ENCODE measurements around the gene MRPL51. TPM values are rescaled to one million over a fixed set of nuclear protein-coding genes. Genes with fewer than 3 reads are reported as not detected.
A peak's percentile ranks its signal among the peaks of the same experiment; 100 is the strongest.

Gene MRPL51
- total and polyA plus RNA-seq, 3 experiments from 2014 or later: 222 to 327 (median 317) TPM

DNA sequence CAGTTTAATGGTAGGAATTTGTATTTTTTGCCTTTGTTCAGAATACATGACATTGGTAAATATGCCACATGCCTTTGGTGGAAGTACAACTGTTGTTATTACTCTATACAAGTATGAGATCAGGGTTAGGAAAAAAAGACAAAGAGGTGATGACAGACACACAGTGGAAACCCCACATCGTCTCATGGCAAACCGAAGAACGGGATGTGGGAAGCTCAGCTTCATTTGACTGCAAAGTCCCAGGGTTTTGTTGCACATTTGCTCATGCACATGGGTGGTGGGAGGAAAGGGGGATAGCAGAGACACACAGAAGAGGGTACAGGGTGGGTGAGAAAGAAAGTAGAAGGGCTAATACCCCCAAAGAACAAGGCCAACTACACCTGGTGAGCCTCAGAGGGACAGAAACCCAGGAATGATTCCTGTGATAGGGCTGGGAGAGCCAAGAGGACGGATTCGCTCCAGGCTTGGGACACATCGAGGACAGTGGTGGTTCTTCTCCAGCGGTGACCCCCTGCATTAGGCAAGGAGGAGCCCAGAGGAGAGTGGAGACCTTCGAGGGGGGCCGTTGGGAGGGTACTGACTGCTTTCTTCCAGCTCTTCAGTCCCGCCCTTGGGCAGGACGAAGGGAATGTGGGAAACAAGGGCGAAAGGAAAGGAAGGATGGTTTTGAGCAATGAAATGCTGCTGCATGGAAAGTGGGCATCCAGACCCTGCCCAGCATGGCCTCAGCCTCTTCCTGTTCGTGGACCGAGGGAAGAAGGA lies 30.6 kb downstream of the MRPL51 start:
- ChIA-PET CTCF (interaction anchor here (0.8 to 10.1 kb wide), 10 partner anchors 8 to 136 kb away, joined by 3 to 179 read pairs (median 10); partner anchors contain the start of genes CD27, GAPDH, TAPBPL and VAMP1), POLR2A (interaction anchor here (0.8 to 8.3 kb wide), 11 partner anchors 8 to 127 kb away, joined by 3 to 109 read pairs (median 6); partner anchors contain the start of genes CD27, GAPDH, MRPL51 and TAPBPL)
- Mint-ChIP-seq H3K9me3 (no peaks in the 10 kb centered on the region), H3K4me3 (peak overlapping the region; percentile 71 to 89 (median 83)), H3K4me1 (peaks cover 77 to 90% (median 86%) of the 10 kb centered on the region in 3 donors), H3K27me3 (peaks cover 0 to 2% of the 10 kb centered on the region in 2 donors), H3K27ac (peak overlapping the region; percentile 94 to 99 (median 99)), H3K36me3 (peaks cover 31 to 92% (median 44%) of the 10 kb centered on the region in 3 donors)
- DNase-seq: peak in 2 of 5 donors; percentile 30 to 65
- H3K4me1 ChIP-seq (ENCODE audit: insufficient read depth, low read length): peaks cover 80% of the 10 kb centered on the region
- H3K36me3 ChIP-seq (ENCODE audit: insufficient read depth, low read length): peaks cover 50% of the 10 kb centered on the region
- H3K9me3 ChIP-seq (ENCODE audit: low read length): no peaks in the 10 kb centered on the region
- peak overlapping the region; percentile 12 for H3K4me3 ChIP-seq (ENCODE audit: low read length)
- H3K27me3 ChIP-seq (ENCODE audit: insufficient read depth, low read length, poor library complexity, severe bottlenecking): no peaks in the 10 kb centered on the region
- H3K27ac ChIP-seq (ENCODE audit: low read depth, low read length): peak overlapping the region; percentile 79

DNA sequence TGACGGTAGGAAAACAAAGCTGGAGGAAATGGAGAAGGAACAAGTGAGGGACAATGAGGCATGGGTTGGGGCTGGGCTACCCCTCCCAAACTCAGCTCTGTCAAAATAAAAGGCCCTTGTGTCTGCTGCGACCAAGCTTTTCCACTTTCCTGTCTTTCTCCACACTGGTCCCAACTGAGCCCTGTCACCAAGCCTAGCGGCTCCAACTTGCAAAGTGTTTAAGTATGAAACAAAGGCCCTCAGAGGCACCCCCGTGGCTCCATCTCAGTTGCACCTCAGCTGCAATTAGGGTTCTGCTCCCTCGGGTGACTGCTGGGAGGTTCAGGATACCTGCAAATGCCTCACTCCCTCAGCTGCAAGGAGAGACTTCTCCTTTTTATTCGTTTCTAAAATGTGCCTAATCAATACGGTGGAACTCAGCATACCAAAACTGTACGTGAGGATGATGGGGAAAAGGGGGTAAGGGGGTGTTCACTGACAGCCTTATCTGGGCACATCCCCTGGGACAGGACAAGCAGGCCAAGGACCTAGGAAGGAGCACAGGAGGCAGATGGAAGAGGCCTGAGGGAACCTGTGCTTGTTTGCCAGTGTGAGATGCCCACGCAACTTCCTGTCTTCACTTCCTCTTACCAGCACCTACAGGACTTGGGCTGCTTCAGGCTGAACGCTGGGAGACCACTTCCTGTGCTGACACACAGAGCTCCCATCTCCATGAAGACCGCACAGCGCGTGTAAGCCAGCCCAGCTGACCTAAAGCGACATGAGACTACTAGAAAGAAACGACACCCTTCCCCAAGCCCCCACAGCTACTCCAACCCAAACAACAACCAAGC lies 31.4 kb downstream of the MRPL51 start:
- H3K27ac Mint-ChIP-seq: peak overlapping the region; percentile 94 to 99 (median 99)
- H3K4me3 ChIP-seq (ENCODE audit: low read length): peak overlapping the region; percentile 46
- H3K27me3 ChIP-seq (ENCODE audit: insufficient read depth, low read length, poor library complexity, severe bottlenecking): no peaks in the 10 kb centered on the region
- peak overlapping the region; percentile 71 to 89 (median 83) for H3K4me3 Mint-ChIP-seq
- H3K4me1 ChIP-seq (ENCODE audit: insufficient read depth, low read length): peaks cover 88% of the 10 kb centered on the region
- peaks cover 0 to 2% of the 10 kb centered on the region in 2 donors for H3K27me3 Mint-ChIP-seq
- H3K36me3 Mint-ChIP-seq: peaks cover 31 to 91% (median 42%) of the 10 kb centered on the region in 3 donors
- peaks cover 75 to 89% (median 83%) of the 10 kb centered on the region in 3 donors for H3K4me1 Mint-ChIP-seq
- no peaks in the 10 kb centered on the region for H3K9me3 Mint-ChIP-seq
- peak overlapping the region; percentile 79 for H3K27ac ChIP-seq (ENCODE audit: low read depth, low read length)
- no peaks in the 10 kb centered on the region for H3K9me3 ChIP-seq (ENCODE audit: low read length)
- peaks cover 55% of the 10 kb centered on the region for H3K36me3 ChIP-seq (ENCODE audit: insufficient read depth, low read length)
- DNase-seq: peak; percentile 74 to 93 (median 87)
- POLR2A ChIA-PET: interaction anchor here (0.8 to 8.3 kb wide), 12 partner anchors 9 to 126 kb away, joined by 3 to 109 read pairs (median 6); partner anchors contain the start of genes CD27, GAPDH, MRPL51 and TAPBPL
- CTCF ChIA-PET: interaction anchor here (0.8 to 10.1 kb wide), 12 partner anchors 9 to 138 kb away, joined by 3 to 179 read pairs (median 6); partner anchors contain the start of genes CD27, GAPDH, TAPBPL and VAMP1

GRCh38 chr12:6460751-6461371 lies 32.2 kb downstream of the MRPL51 start:
- Mint-ChIP-seq H3K4me1 (peaks cover 72 to 86% (median 79%) of the 10 kb centered on the region in 3 donors), H3K27me3 (peaks cover 0 to 2% of the 10 kb centered on the region in 2 donors), H3K36me3 (peaks cover 33 to 87% (median 41%) of the 10 kb centered on the region in 3 donors), H3K27ac (peak overlapping the region; percentile 94 to 99 (median 99)), H3K9me3 (no peaks in the 10 kb centered on the region), H3K4me3 (peak overlapping the region; percentile 24 to 89 (median 83))
- Histone ChIP-seq H3K4me3 (ENCODE audit: low read length) (peak overlapping the region; percentile 46), H3K4me1 (ENCODE audit: insufficient read depth, low read length) (peaks cover 81% of the 10 kb centered on the region), H3K36me3 (ENCODE audit: insufficient read depth, low read length) (peaks cover 47% of the 10 kb centered on the region), H3K9me3 (ENCODE audit: low read length) (no peaks in the 10 kb centered on the region), H3K27me3 (ENCODE audit: insufficient read depth, low read length, poor library complexity, severe bottlenecking) (no peaks in the 10 kb centered on the region), H3K27ac (ENCODE audit: low read depth, low read length) (peak overlapping the region; percentile 79)
- DNase-seq: peak in 3 of 5 donors; percentile 17 to 61 (median 51)
- CTCF ChIA-PET: interaction anchor here (1.1 to 10.1 kb wide), 9 partner anchors 9 to 138 kb away, joined by 3 to 179 read pairs (median 14); partner anchors contain the start of genes CD27, GAPDH, TAPBPL and VAMP1
- POLR2A ChIA-PET: interaction anchor here (0.6 to 8.3 kb wide), 11 partner anchors 9 to 229 kb away, joined by 3 to 109 read pairs (median 6); partner anchors contain the start of genes CD27, GAPDH, MRPL51 and TAPBPL

DNA sequence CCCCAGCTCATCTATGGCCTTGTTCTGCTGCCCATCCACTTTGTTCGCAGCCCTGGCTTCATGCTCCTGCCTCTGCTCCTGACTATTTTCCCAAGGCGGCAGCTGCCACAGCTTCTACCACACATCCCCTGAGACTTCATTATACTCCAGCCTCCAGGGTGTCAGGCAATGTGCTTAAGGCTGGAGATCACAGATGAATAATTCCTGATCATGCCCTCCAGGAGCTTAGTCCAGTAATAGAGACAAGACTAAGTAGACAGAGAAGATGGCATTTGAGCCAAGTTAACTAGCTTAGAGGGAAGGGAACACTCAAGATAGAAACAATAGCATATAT lies 34.1 kb downstream of the MRPL51 start:
- peaks cover 38% of the 10 kb centered on the region for H3K36me3 ChIP-seq (ENCODE audit: insufficient read depth, low read length)
- H3K27ac ChIP-seq (ENCODE audit: low read depth, low read length): no peak overlapping the region
- peaks cover 72 to 83% (median 78%) of the 10 kb centered on the region in 3 donors for H3K4me1 Mint-ChIP-seq
- no peak for DNase-seq
- H3K9me3 ChIP-seq (ENCODE audit: low read length): no peaks in the 10 kb centered on the region
- peaks cover 0 to 2% of the 10 kb centered on the region in 2 donors for H3K27me3 Mint-ChIP-seq
- H3K36me3 Mint-ChIP-seq: peaks cover 22 to 84% (median 40%) of the 10 kb centered on the region in 3 donors
- CTCF ChIA-PET: interaction anchor here (0.9 to 10.1 kb wide), 6 partner anchors 10 to 79 kb away, joined by 3 to 179 read pairs (median 4); partner anchors contain the start of genes CD27, TAPBPL and VAMP1
- H3K4me3 ChIP-seq (ENCODE audit: low read length): no peak overlapping the region
- no peaks in the 10 kb centered on the region for H3K9me3 Mint-ChIP-seq
- H3K27me3 ChIP-seq (ENCODE audit: insufficient read depth, low read length, poor library complexity, severe bottlenecking): no peaks in the 10 kb centered on the region
- POLR2A ChIA-PET: interaction anchor here (0.6 to 8.3 kb wide), 6 partner anchors 9 to 35 kb away, joined by 3 to 109 read pairs (median 4); partner anchors contain the start of genes CD27, TAPBPL and VAMP1
- peaks cover 73% of the 10 kb centered on the region for H3K4me1 ChIP-seq (ENCODE audit: insufficient read depth, low read length)
- peak overlapping the region in 3 of 7 donors; percentile 5 to 37 (median 35) for H3K4me3 Mint-ChIP-seq
- peak overlapping the region; percentile 84 to 97 (median 89) for H3K27ac Mint-ChIP-seq

- ChIA-PET POLR2A (interaction anchor here (0.7 to 8.3 kb wide), 5 partner anchors 9 to 35 kb away, joined by 3 to 109 read pairs (median 4); partner anchors contain the start of genes CD27, TAPBPL and VAMP1), CTCF (interaction anchor here (0.9 to 10.1 kb wide), 4 partner anchors 9 to 79 kb away, joined by 3 to 179 read pairs (median 12); partner anchors contain the start of genes CD27, TAPBPL and VAMP1)
- Mint-ChIP-seq H3K4me3 (peak overlapping the region in 1 of 7 donors; percentile 5), H3K9me3 (no peaks in the 10 kb centered on the region), H3K36me3 (peaks cover 20 to 84% (median 38%) of the 10 kb centered on the region in 3 donors), H3K27me3 (peaks cover 0 to 2% of the 10 kb centered on the region in 2 donors), H3K4me1 (peaks cover 69 to 82% (median 77%) of the 10 kb centered on the region in 3 donors), H3K27ac (peak overlapping the region; percentile 84 to 97 (median 89))
- Histone ChIP-seq H3K27me3 (ENCODE audit: insufficient read depth, low read length, poor library complexity, severe bottlenecking) (no peaks in the 10 kb centered on the region), H3K4me3 (ENCODE audit: low read length) (no peak overlapping the region), H3K9me3 (ENCODE audit: low read length) (no peaks in the 10 kb centered on the region), H3K27ac (ENCODE audit: low read depth, low read length) (no peak overlapping the region), H3K4me1 (ENCODE audit: insufficient read depth, low read length) (peaks cover 71% of the 10 kb centered on the region), H3K36me3 (ENCODE audit: insufficient read depth, low read length) (peaks cover 38% of the 10 kb centered on the region)
- DNase-seq: no peak
These were observed 34.6 kb downstream of the MRPL51 start for GRCh38 chr12:6458281-6459003.

- Histone ChIP-seq H3K9me3 (ENCODE audit: low read length) (no peaks in the 10 kb centered on the region), H3K27ac (ENCODE audit: low read depth, low read length) (no peak overlapping the region), H3K4me1 (ENCODE audit: insufficient read depth, low read length) (peaks cover 69% of the 10 kb centered on the region), H3K27me3 (ENCODE audit: insufficient read depth, low read length, poor library complexity, severe bottlenecking) (no peaks in the 10 kb centered on the region), H3K36me3 (ENCODE audit: insufficient read depth, low read length) (peaks cover 38% of the 10 kb centered on the region), H3K4me3 (ENCODE audit: low read length) (no peak overlapping the region)
- CTCF ChIA-PET: interaction anchor here (1.0 to 10.1 kb wide), 6 partner anchors 8 to 83 kb away, joined by 4 to 179 read pairs (median 8); partner anchors contain the start of genes CD27, TAPBPL and VAMP1
- peaks cover 0 to 2% of the 10 kb centered on the region in 2 donors for H3K27me3 Mint-ChIP-seq
- peak overlapping the region; percentile 21 to 95 (median 68) for H3K27ac Mint-ChIP-seq
- H3K4me3 Mint-ChIP-seq: peak overlapping the region in 2 of 7 donors; percentile 23 to 61
- no peak for DNase-seq
- peaks cover 68 to 81% (median 76%) of the 10 kb centered on the region in 3 donors for H3K4me1 Mint-ChIP-seq
- POLR2A ChIA-PET: interaction anchor here (1.0 to 1.7 kb wide), 5 partner anchors 8 to 33 kb away, joined by 3 to 6 read pairs (median 3); no protein-coding TSS in a partner anchor
- H3K9me3 Mint-ChIP-seq: no peaks in the 10 kb centered on the region
- peaks cover 18 to 86% (median 38%) of the 10 kb centered on the region in 3 donors for H3K36me3 Mint-ChIP-seq
These were observed 35.7 kb downstream of the MRPL51 start for GRCh38 chr12:6457220-6457945.

Measured in CD8-positive, alpha-beta memory T cell (primary cell).